Endodermal cell (in vitro differentiated cells): ENCODE results near the gene NEDD8. TPM values are rescaled to one million over a fixed set of nuclear protein-coding genes. Genes with fewer than 3 reads are reported as not detected.
A peak's percentile ranks its signal among the peaks of the same experiment; 100 is the strongest.

Experiments
- DNase-seq: peaks from one replicate; pipeline ENCODE4 v3.0.0-alpha.2; 2017
- H3K27ac ChIP-seq: 2 replicates; pipeline ENCODE4 v1.5.1; 2013; ENCODE audit warnings: mild to moderate bottlenecking, low read depth, low read length, moderate library complexity
- H3K27me3 ChIP-seq: 2 replicates; pipeline ENCODE4 v1.6.1; 2013; ENCODE audit warnings: mild to moderate bottlenecking, low read length, moderate library complexity; ENCODE audit not compliant: insufficient read depth, control insufficient read depth, poor library complexity, severe bottlenecking
- H3K36me3 ChIP-seq: 2 replicates; pipeline ENCODE4 v1.7.0; 2013; ENCODE audit warnings: mild to moderate bottlenecking, low read length, moderate library complexity; ENCODE audit not compliant: control insufficient read depth, insufficient read depth
- H3K4me1 ChIP-seq: one replicate; pipeline ENCODE4 v1.7.0; 2013; ENCODE audit warnings: low read length; ENCODE audit not compliant: control insufficient read depth, insufficient read depth
- H3K4me3 ChIP-seq: 2 replicates; pipeline ENCODE4 v1.5.1; 2013; ENCODE audit warnings: mild to moderate bottlenecking, low read length, moderate library complexity
- H3K9ac ChIP-seq: 2 replicates; pipeline ENCODE4 v1.6.1; 2013; ENCODE audit warnings: mild to moderate bottlenecking, low read length, moderate library complexity; ENCODE audit not compliant: poor library complexity, severe bottlenecking; ENCODE audit errors: extremely low read depth
- H3K9me3 ChIP-seq: 2 replicates; pipeline ENCODE4 v1.6.1; 2013; ENCODE audit warnings: mild to moderate bottlenecking, low read length, moderate library complexity; ENCODE audit not compliant: control insufficient read depth
- H3K27ac Mint-ChIP-seq: 2 replicates; pipeline ENCODE4 v1.8.0; 2020; ENCODE audit warnings: mixed read lengths
- H3K27me3 Mint-ChIP-seq: 2 replicates; pipeline ENCODE4 v1.8.0; 2021; ENCODE audit warnings: mild to moderate bottlenecking, mixed read lengths; ENCODE audit not compliant: insufficient read depth
- H3K36me3 Mint-ChIP-seq: 2 replicates; pipeline ENCODE4 v1.8.0; 2020; ENCODE audit warnings: low read depth, mixed read lengths
- H3K4me1 Mint-ChIP-seq: 2 replicates; pipeline ENCODE4 v1.8.0; 2020; ENCODE audit warnings: mixed read lengths
- H3K4me3 Mint-ChIP-seq: 2 replicates; pipeline ENCODE4 v1.8.0; 2020; ENCODE audit warnings: mild to moderate bottlenecking, moderate library complexity, mixed read lengths
- H3K9me3 Mint-ChIP-seq: 2 replicates; pipeline ENCODE4 v1.8.0; 2020; ENCODE audit warnings: mild to moderate bottlenecking, mixed read lengths
- WGBS, 2 experiments: methylation state at CpG; one replicate each; pipeline versions ENCODE4 v1.1.5 to v1.1.7; 2013; ENCODE audit warnings: missing lambda C conversion rate in 2 of 2, mixed read lengths in 1 of 2; ENCODE audit not compliant: insufficient coverage in 1 of 2, insufficient read length in 1 of 2; 5-methylcytosine and 5-hydroxymethylcytosine counted together
- total RNA-seq, 2 donors: library from RNA; stranded (reverse); fragmentation: NEBNext Ultra II Directional in 1 of 2; extraction: Animal tissue kit (Norgen Biotek cat#: 25700) in 1 of 2; gene quantifications; 2 replicates in 1 of 2; 3 replicates in 1 of 2; pipeline ENCODE4 v1.2.1, GENCODE V29; 2021
- TF ChIP-seq, protein P1 (sequence below): fragments of 200-600 bp; sonication (generic); conservative IDR thresholded peaks from 2 replicates; pipeline ENCODE4 v1.5.0; 2021; ENCODE audit warnings: antibody characterized with exemption, mild to moderate bottlenecking

NEDD8 gene
- total RNA-seq, 2 donors from 2014 or later = 210 to 267 TPM

DNA sequence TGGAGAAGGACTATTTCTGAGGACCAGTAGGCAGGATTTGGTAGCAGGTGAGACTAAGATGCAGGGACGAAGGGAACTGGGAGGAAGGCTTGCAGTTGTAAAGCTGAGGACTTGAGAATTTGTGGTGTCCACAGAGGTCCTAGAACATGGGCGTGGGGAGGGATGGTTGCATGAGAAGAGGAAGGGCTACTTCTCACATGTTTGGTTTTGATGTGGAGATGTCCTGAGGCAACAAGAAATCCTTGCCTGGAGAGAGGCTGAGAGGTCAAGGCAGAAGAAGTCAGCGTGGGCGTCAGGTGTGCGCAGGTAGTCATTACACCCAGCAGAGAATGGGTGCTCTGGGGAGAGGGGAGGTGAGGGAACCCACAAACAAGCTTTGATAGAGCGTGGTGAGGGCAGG lies 44.9 kb upstream of the NEDD8 start:
- Mint-ChIP-seq H3K4me3 (no peak overlapping the region), H3K4me1 (no peaks in the 10 kb centered on the region), H3K36me3 (no peaks in the 10 kb centered on the region), H3K27me3 (no peaks in the 10 kb centered on the region), H3K9me3 (no peaks in the 10 kb centered on the region), H3K27ac (no peak overlapping the region)
- DNase-seq = no peak
- H3K9ac ChIP-seq = no peak overlapping the region
- no peaks in the 10 kb centered on the region for H3K9me3 ChIP-seq
- H3K4me1 ChIP-seq = no peaks in the 10 kb centered on the region
- H3K36me3 ChIP-seq = no peaks in the 10 kb centered on the region
- WGBS, 2 experiments = 95 to 96% methylated on average over 5 to 6 of the region's 6 CpGs
- H3K4me3 ChIP-seq = no peak overlapping the region
- no peaks in the 10 kb centered on the region for H3K27me3 ChIP-seq
- TF ChIP-seq, protein P1, sequence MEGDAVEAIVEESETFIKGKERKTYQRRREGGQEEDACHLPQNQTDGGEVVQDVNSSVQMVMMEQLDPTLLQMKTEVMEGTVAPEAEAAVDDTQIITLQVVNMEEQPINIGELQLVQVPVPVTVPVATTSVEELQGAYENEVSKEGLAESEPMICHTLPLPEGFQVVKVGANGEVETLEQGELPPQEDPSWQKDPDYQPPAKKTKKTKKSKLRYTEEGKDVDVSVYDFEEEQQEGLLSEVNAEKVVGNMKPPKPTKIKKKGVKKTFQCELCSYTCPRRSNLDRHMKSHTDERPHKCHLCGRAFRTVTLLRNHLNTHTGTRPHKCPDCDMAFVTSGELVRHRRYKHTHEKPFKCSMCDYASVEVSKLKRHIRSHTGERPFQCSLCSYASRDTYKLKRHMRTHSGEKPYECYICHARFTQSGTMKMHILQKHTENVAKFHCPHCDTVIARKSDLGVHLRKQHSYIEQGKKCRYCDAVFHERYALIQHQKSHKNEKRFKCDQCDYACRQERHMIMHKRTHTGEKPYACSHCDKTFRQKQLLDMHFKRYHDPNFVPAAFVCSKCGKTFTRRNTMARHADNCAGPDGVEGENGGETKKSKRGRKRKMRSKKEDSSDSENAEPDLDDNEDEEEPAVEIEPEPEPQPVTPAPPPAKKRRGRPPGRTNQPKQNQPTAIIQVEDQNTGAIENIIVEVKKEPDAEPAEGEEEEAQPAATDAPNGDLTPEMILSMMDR = no peak
- no peak overlapping the region for H3K27ac ChIP-seq

DNA sequence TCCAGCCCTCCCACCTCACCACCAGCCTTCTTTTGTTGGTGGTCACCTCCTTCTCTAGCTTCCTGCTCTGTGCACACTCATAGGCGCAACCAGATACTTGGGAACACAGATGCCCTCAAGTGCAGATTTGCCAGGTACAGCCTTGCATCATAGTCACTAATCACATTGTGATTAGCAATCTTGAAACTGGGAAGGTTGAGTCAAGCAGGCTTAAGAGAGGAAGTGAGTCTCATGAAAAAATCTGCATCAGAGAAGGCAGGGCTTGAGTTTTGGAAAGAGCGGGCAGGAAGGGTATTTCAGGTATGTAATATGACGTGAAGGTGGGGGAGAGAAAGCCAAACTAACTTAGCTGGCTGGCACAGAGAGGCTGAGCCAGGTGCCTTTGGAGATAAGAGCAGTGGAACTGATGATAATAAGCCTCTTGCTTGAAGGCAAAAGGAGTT lies 42.0 kb upstream of the NEDD8 start:
- no peaks in the 10 kb centered on the region for H3K9me3 ChIP-seq
- DNase-seq = no peak
- Mint-ChIP-seq H3K4me1 (peaks cover 4% of the 10 kb centered on the region), H3K4me3 (no peak overlapping the region), H3K27ac (no peak overlapping the region), H3K36me3 (no peaks in the 10 kb centered on the region), H3K27me3 (no peaks in the 10 kb centered on the region), H3K9me3 (no peaks in the 10 kb centered on the region)
- no peaks in the 10 kb centered on the region for H3K27me3 ChIP-seq
- WGBS, 2 experiments = 96 to 97% methylated on average over 3 of the region's 3 CpGs
- H3K36me3 ChIP-seq = no peaks in the 10 kb centered on the region
- no peak overlapping the region for H3K9ac ChIP-seq
- no peak overlapping the region for H3K4me3 ChIP-seq
- TF ChIP-seq, protein P1 = no peak
- H3K4me1 ChIP-seq = no peaks in the 10 kb centered on the region
- H3K27ac ChIP-seq = no peak overlapping the region

DNA sequence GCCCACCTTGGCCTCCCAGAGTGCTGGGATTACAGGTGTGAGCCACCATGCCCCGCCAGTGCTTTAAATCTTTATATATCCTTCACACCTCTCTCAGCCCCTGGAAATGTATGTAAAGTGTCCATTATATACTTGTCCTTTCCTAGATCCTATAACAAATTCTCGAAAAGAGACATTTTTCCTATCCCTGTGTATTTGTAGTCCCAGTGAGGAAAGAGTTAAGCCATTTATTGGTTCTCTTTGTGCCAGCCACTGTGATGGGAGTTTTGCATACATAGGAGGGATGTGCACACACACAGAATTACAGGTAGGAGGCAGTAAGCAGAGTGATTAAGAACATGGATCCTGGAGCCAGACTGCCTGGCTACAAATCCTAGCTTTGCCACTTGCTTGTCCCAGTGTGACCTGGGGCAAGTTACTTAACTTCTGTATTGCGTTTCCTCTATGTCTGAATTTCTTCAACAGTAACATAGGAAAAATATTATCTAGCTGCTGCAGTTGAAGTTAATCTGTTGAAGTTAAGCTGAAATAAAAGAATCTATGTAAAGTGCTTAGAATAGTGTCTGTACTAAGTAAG lies 41.3 kb upstream of the NEDD8 start:
- H3K9me3 ChIP-seq = no peaks in the 10 kb centered on the region
- Mint-ChIP-seq H3K27ac (no peak overlapping the region), H3K4me1 (peaks cover 4% of the 10 kb centered on the region), H3K4me3 (no peak overlapping the region), H3K36me3 (no peaks in the 10 kb centered on the region), H3K27me3 (no peaks in the 10 kb centered on the region), H3K9me3 (no peaks in the 10 kb centered on the region)
- no peak overlapping the region for H3K27ac ChIP-seq
- no peaks in the 10 kb centered on the region for H3K36me3 ChIP-seq
- 85 to 100% methylated on average over 1 to 3 of the region's 3 CpGs for WGBS, 2 experiments
- no peaks in the 10 kb centered on the region for H3K4me1 ChIP-seq
- DNase-seq = no peak
- no peaks in the 10 kb centered on the region for H3K27me3 ChIP-seq
- H3K9ac ChIP-seq = no peak overlapping the region
- TF ChIP-seq, protein P1 = peak; percentile 45
- no peak overlapping the region for H3K4me3 ChIP-seq
